GM19023 (cell line): Measurements from ENCODE around the gene RAD51B.

Experiments
- ATAC-seq: cut with Tn5 transposase; IDR thresholded peaks from one replicate; pipeline ENCODE4 v1.9.1; 2021; ENCODE audit warnings: mild to moderate bottlenecking, moderate library complexity; ENCODE audit not compliant: unreplicated experiment

Gene RAD51B

DNA sequence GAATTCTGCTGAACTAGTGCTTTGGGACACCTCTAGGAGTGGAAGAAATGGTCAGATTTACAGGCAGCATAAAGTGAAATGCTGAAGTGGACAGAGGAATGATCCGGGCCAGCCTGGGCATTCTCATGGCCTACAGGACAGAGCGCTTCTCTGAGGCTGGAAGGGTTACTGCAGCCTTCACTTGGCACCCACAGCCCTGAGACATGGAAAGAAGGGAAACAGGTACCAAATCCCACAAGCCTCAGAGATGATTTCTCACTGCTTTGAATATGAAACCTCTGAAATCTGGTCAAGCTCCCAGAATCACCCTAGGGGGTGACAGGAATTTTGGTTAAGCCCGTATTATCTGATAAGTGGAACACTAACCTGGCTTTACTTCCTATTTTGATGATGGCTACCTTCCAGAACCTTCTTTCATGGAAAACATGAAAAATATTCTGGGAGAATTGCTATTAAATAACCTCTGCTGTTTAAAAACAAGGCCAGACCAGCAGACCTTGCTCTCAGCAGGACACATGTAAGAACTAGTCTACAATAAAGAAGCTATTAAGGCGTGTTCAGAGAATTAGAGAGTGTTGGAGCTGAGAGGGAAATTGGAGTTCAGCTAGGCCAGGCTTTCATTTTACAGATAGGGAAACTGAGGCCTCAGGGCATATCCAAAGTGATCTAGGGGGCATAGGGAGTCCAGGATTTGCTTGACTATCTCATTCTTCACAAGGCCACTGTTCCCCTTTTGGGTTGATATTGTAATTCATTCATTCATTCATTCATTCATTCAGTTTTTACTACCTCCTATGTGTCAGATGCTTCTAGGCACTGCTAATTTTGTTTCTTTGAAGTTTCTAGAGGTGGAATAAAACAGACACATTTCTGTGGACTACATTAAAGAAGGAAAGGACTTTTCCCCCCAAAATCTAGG lies 691.8 kb downstream of the RAD51B start:
- ATAC-seq, result no peak

DNA sequence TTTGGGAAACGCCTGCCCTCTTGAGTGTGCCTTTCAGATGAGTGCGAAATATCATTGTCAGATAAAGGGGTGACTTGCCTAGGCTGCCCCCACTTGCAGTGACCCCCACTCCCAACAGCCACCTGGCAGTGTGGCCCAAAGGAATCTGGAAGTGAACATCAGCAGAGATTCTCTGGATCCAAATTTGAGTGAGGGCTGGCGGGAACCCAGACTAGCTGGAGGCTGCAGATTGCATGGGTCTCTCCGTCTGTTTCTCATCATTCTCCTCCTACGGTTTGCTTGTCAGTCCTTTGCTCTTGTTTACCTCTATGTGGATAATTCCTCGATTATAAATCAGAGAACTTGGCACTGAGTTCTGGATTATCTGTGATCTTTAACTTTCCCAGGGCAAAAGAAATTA lies 692.5 kb downstream of the RAD51B start:
- ATAC-seq, result no peak

GRCh38 chr14:68513137-68513536 lies 693.6 kb downstream of the RAD51B start:
- no peak for ATAC-seq

DNA sequence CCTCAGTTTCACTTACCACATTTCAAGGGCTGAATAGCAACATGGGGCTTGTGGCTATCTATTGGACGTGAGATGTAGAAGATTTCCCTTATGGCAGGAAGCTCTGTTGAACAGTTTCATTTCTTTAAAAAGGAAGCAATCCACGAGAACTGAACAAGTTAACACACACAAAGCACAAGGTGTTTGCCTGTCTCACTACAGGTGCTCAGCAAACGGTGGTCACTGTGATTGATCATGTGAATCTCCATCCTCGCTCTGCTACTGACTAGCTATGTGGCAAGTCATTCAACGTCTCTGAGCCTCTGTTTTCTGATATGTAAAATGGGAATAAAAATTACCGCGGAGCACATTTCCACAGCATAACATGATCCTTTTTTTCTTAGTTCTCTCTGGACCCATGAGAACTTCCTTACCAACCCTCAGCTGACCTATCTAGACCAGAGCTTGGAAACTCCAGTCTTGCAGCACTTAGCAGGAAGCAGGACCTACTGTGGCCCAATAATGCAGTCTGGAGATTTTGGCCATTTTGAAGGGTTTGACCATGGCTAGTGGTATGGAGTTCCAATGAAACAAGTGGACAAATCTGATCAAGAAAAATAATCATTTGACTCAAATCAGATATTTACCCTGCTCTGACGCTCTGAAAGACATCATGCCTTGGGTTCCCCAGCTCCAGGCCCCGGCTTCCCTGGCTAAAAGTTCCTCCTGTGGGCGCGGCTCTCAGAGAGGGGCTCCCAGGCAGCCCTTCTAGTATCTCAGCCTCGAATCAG lies 694.4 kb downstream of the RAD51B start:
- no peak for ATAC-seq

DNA sequence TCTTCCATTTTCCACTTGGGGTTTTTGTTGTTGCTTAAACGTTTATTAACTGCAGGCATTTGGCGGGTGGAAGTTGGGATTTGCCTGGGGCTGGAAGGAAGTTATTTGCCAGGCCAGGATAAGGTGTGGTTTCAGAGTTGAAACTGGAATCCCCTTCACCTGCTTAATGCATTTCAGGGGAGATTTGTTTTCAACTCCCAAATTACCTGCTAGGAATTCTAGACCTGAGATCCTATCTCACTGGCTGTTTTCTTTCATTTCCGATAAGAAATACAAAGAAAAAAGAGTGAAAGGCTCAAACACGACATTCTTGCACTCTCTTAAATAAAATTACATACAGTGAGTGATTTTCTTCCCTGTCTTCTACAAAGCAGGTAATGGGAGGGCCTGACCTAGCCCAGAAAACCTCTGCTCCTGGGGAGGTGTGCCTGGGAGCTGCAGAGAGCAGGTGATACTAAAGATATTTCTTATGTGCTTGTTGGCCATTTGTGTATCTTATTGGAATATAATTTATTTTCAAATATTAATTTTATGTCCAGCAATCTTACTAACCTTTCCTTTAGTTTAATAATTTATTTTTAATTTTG lies 695.1 kb downstream of the RAD51B start:
- no peak for ATAC-seq

DNA sequence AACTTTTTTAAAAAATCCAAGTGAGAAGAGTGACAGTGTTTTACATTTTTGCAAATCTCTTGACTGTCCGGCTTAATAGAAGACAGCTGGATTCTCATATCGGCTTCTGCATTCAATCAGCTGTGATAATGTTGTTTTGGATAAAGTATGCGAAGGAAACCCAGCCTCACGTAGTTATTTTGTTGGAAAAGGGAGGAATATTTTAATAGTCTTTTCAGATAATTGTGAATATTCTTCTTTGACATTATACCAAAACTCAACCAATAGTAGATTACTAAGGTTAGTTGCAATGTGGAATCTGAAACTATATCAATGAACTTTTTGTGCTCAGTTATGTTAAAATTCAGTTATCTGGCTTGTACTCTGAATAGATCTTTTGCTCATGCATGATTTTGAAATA lies 696.8 kb downstream of the RAD51B start:
- ATAC-seq, result no peak

GRCh38 chr14:68518166-68518565 lies 698.6 kb downstream of the RAD51B start:
- ATAC-seq, result no peak

- ATAC-seq, result no peak
Measured at GRCh38 chr14:68518761-68519670, 699.4 kb downstream of the RAD51B start.

GRCh38 chr14:68519671-68520187 lies 700.1 kb downstream of the RAD51B start:
- no peak for ATAC-seq

DNA sequence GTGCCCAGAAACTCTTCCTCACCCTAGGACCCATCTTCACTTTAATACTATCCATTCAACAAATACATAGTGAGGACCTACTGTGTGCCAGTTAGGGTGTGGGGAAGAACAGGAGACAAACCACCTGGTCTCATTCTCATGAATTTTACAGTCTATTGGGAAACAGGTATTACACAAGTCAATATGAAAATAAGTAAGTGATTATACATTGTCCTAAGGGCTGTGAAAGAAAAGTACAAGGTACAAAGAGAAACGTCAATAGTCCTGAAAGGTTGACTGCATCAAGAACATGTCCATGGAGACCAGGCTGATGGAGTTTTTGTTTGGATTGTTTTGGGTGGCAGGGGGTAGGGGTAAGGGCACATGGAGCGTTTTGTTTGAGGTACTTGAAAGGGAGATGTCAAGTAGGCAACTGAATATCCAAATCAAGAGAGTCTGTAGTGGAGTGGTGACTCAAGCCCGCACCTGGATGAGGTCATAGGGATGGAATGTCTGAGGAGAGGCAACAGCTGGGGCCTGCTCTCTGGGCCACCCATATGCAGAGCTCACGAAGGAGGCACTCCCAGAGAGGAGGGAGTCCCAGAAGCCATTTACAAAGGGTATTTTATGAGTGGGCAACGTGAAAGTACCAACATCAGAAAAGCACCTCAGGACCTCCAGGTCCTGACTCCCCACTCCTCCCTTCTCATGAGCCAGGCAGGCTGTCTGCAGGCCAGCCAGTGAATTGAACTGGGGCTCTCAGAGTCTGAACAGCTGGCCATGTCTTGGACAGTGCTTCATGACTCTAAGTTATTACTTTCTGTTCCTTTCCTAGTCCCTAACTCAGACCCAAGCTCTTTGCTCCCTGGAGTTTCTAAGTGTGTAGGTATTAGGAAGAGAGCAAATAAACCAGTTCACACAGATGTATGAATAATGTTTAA lies 701.3 kb downstream of the RAD51B start:
- no peak for ATAC-seq

DNA sequence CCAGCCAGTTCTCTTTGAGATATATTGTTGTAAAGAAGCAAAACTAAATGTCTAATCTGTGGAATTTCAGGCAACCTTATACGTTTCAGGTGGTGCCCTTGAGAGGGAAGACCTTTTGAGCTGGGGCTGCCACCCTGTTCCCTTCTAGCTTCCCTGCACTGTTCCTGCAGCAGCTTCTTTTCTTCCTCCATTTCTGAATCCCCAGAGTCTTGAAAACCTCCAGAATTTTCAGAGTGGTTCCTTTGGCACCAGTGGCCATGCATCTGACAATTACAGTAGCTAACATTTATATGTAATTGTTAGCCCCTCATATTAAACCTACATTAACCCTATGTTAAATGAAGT lies 702.0 kb downstream of the RAD51B start:
- no peak for ATAC-seq

DNA sequence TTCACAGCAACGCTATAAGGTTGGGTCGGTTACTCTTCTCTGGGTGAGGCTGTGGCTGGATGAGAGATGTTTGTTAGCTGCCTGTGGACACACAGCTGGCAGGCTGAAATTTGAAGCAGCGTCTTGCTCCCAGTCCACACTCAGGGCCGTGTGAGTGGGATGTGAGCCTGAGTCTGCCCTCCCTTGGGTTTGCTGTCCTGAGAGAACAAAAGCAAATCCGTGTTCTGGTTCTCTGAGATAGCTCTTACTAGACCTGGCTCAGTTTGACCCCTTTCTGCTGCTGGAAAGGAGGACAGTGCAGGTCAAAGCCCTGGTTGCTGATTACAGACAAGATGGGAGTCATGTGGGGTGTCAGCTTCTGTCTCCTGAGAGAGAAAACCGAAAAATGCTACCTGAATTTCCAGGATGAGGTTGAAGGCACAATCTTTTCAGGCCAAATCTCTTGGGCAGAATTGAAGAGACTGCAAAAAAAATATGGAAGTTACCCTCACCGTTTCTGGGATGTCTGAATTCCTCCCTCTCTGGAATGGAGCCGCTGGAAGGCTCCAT lies 702.5 kb downstream of the RAD51B start:
- no peak for ATAC-seq

GRCh38 chr14:68522510-68523325 lies 703.1 kb downstream of the RAD51B start:
- ATAC-seq, result no peak

DNA sequence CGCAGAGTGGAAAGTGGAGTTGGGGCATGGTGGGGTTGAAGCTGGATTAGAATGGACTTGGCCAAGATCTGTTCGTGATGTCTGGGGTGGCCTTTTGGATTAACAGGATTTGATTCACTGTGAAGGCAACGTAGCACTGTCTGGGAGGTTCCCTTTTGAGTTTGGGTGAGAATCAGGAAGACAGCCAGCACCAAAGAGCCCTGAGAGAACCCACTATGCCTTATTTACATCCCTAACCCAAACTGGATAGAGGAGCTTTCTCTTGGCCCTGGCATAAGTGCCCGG lies 703.7 kb downstream of the RAD51B start:
- no peak for ATAC-seq

- no peak for ATAC-seq
Measured at GRCh38 chr14:68523989-68524725, 704.6 kb downstream of the RAD51B start.

GRCh38 chr14:68525516-68525915 lies 705.9 kb downstream of the RAD51B start:
- no peak for ATAC-seq

- ATAC-seq, result no peak
Measured at GRCh38 chr14:68526512-68527091, 707.0 kb downstream of the RAD51B start.
